ENCODE results near the gene THOC6.
"Not testable (repeated sequence)": the region's sequence is repeated elsewhere in the genome, so short reads cannot be mapped to it uniquely, and the experiment has no call there.

THOC6 gene

GRCh38 chr16:3071655-3072054, 47.8 kb downstream of the THOC6 start:
- no peak for TF ChIP-seq JUND (IDR thresholded peaks at IDR 0.05; ENCODE audit: low read depth)
- DNase-seq (ENCODE audit: low read depth in 1 of 2, low spot score in 1 of 2) = no peak
- in situ Hi-C loops (cut with HindIII; ENCODE audit: low pct_unique_long_range_greater_than_20kb, low sequenced_read_pairs) = no loop called here

- in situ Hi-C loops (cut with HindIII; ENCODE audit: low pct_unique_long_range_greater_than_20kb, low sequenced_read_pairs); DNase-seq (ENCODE audit: low read depth in 1 of 2, low spot score in 1 of 2): not testable (repeated sequence)
Measured at GRCh38 chr16:3072148-3072547, 48.3 kb downstream of the THOC6 start.

DNA sequence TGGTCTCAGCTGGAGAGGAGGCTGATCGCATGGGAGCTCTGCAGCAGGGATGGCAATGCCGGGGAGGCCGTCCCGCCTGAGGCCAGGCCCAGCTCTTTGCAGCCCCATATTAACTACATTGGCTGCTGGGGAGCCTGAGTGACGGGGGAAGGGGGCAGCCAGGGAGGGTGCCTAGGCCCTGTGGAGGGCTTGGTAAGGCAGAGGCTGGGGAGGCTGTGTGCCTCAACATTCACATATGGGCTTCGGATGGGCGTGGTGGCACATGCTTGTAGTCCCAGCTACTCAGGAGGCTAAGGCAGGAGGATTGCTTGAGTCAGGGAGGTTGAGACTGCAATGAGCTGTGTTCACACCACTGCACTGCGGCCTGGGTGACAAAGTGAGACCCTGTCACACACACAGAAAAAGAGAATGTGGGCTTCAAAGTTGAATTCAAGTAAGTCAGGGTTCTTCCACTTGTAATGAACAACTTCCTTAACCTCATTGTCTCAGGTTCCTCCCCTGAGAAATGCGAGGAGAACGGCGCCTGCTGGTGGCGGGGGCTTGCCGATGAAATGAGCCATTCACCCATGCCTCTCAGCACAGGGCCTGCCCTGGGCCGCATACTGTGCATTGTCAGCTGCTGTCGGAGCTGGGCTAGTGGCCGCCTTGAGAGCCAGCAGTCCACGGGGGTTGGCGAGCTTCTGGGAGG, 48.9 kb downstream of the THOC6 start:
- DNase-seq (ENCODE audit: low read depth in 1 of 2, low spot score in 1 of 2); in situ Hi-C loops (cut with HindIII; ENCODE audit: low pct_unique_long_range_greater_than_20kb, low sequenced_read_pairs): not testable (repeated sequence)

GRCh38 chr16:3073448-3073847, 49.6 kb downstream of the THOC6 start:
- in situ Hi-C loops (cut with HindIII; ENCODE audit: low pct_unique_long_range_greater_than_20kb, low sequenced_read_pairs) = no loop called here
- TF ChIP-seq JUND (IDR thresholded peaks at IDR 0.05; ENCODE audit: low read depth) = no peak

GRCh38 chr16:3074860-3075522, 51.2 kb downstream of the THOC6 start:
- in situ Hi-C loops (cut with HindIII; ENCODE audit: low pct_unique_long_range_greater_than_20kb, low sequenced_read_pairs) = no loop called here
- no peak for DNase-seq (ENCODE audit: low read depth in 1 of 2, low spot score in 1 of 2)
- no peak for TF ChIP-seq JUND (IDR thresholded peaks at IDR 0.05; ENCODE audit: low read depth)

More at GRCh38 chr16:3073448-3073847, 49.6 kb downstream of the THOC6 start:
- DNase-seq (ENCODE audit: low read depth in 1 of 2, low spot score in 1 of 2) = no peak

- no peak for DNase-seq (ENCODE audit: low read depth in 1 of 2, low spot score in 1 of 2)
- in situ Hi-C loops (cut with HindIII; ENCODE audit: low pct_unique_long_range_greater_than_20kb, low sequenced_read_pairs) = no loop called here
Measured at GRCh38 chr16:3075523-3075915, 51.7 kb downstream of the THOC6 start.

DNA sequence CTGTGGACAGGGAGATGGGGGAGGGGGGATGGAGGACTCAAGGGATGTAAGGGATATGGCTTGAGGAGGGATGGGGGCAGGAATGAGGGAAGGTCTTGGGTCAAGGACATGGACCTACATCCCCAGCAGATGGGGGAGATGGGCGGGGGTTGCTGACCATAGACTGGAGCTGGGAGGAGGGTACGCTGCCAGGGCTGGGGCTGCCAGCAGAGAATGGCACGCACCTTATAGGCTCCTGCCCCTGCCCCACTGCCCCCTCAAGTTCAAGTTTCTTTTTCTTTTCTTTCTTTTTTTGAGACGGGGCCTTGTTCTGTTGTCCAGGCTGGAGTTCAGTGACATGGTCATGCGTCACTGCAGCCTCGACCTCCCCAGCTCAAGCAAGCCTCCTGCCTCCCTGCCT, 52.1 kb downstream of the THOC6 start:
- DNase-seq (ENCODE audit: low read depth in 1 of 2, low spot score in 1 of 2); in situ Hi-C loops (cut with HindIII; ENCODE audit: low pct_unique_long_range_greater_than_20kb, low sequenced_read_pairs): not testable (repeated sequence)

More at GRCh38 chr16:3075523-3075915, 51.7 kb downstream of the THOC6 start:
- TF ChIP-seq JUND (IDR thresholded peaks at IDR 0.05; ENCODE audit: low read depth) = no peak

DNA sequence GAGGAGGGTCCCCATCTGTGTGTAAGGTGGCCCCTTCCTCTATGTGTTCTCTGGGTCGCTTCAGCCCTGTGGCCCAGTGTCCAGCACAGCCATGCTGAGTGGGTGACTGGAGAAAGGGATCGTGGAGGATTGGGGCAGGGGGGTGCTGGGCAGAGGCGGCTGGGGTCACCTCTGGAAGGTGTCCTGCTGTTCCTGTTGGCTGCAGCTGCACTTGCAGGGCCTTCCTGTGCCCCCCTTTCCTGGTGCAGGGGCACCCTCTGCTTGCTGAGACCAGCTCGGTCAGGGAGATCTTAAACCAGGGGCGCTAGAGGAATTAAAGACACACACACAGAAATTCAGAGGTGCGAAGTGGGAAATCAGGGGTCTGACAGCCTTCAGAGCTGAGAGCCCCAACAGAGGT, 52.7 kb downstream of the THOC6 start:
- in situ Hi-C loops (cut with HindIII; ENCODE audit: low pct_unique_long_range_greater_than_20kb, low sequenced_read_pairs) = no loop called here
- TF ChIP-seq JUND (IDR thresholded peaks at IDR 0.05; ENCODE audit: low read depth) = no peak
- DNase-seq (ENCODE audit: low read depth in 1 of 2, low spot score in 1 of 2) = no peak
